Right atrium auricular region (tissue), 2 donors: ENCODE data around the gene STARD4. TPM values are rescaled to one million over a fixed set of nuclear protein-coding genes. Genes with fewer than 3 reads are reported as not detected.

Experiments
- DNase-seq: peaks from one replicate; pipeline ENCODE4 v3.0.0-alpha.2; 2019; ENCODE audit warnings: low spot score
- H3K27ac ChIP-seq, 2 donors: fragments of 200-600 bp; sonication (generic); 1 replicate in 1 of 2; 2 replicates in 1 of 2; pipeline ENCODE4 v1.5.1; 2016 to 2019
- H3K27me3 ChIP-seq, 2 donors: fragments of 200-600 bp; sonication (generic); one replicate each; pipeline versions ENCODE4 v1.5.1 to v1.6.0; 2017 to 2019
- H3K36me3 ChIP-seq: fragments of 200-600 bp; sonication (generic); one replicate; pipeline ENCODE4 v1.5.1; 2016
- H3K4me1 ChIP-seq, 2 donors: fragments of 200-600 bp; sonication (generic); one replicate each; pipeline versions ENCODE4 v1.5.1 to v1.6.0; 2017 to 2019
- H3K4me3 ChIP-seq, 2 donors: fragments of 200-600 bp; sonication (generic); 1 replicate in 1 of 2; 2 replicates in 1 of 2; pipeline ENCODE4 v1.5.1; 2017 to 2019; ENCODE audit warnings: mild to moderate bottlenecking in 1 of 2, moderate library complexity in 1 of 2
- H3K9me3 ChIP-seq, 2 donors: fragments of 200-600 bp; sonication (generic); one replicate each; pipeline ENCODE4 v1.5.1; 2019
- total RNA-seq, 2 donors: library from RNA; depleted of rRNA; stranded (reverse); fragments of >200 nt; gene quantifications; one replicate each; pipeline ENCODE4 v1.1.0, GENCODE V29; 2016
- TF ChIP-seq, protein P1 (sequence below), 2 donors: fragments of 200-600 bp; sonication (generic); IDR thresholded peaks; one replicate each; pipeline ENCODE4 v1.5.1; 2019; ENCODE audit warnings: antibody characterized with exemption in 2 of 2

Gene STARD4
- total RNA-seq, 2 donors from 2014 or later, result 11.8 to 16.4 TPM

GRCh38 chr5:111555760-111556159 is 43.4 kb upstream of the STARD4 start:
- H3K27me3 ChIP-seq, result no peaks in the 10 kb centered on the region
- TF ChIP-seq, protein P1, sequence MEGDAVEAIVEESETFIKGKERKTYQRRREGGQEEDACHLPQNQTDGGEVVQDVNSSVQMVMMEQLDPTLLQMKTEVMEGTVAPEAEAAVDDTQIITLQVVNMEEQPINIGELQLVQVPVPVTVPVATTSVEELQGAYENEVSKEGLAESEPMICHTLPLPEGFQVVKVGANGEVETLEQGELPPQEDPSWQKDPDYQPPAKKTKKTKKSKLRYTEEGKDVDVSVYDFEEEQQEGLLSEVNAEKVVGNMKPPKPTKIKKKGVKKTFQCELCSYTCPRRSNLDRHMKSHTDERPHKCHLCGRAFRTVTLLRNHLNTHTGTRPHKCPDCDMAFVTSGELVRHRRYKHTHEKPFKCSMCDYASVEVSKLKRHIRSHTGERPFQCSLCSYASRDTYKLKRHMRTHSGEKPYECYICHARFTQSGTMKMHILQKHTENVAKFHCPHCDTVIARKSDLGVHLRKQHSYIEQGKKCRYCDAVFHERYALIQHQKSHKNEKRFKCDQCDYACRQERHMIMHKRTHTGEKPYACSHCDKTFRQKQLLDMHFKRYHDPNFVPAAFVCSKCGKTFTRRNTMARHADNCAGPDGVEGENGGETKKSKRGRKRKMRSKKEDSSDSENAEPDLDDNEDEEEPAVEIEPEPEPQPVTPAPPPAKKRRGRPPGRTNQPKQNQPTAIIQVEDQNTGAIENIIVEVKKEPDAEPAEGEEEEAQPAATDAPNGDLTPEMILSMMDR (IDR thresholded peaks at IDR 0.05), result no peak
- no peak overlapping the region for H3K4me3 ChIP-seq
- peaks cover 0 to 12% of the 10 kb centered on the region in 2 donors for H3K9me3 ChIP-seq
- H3K27ac ChIP-seq, result no peak overlapping the region
- H3K36me3 ChIP-seq, result no peaks in the 10 kb centered on the region
- no peak for DNase-seq
- peaks cover 0 to 17% of the 10 kb centered on the region in 2 donors for H3K4me1 ChIP-seq

DNA sequence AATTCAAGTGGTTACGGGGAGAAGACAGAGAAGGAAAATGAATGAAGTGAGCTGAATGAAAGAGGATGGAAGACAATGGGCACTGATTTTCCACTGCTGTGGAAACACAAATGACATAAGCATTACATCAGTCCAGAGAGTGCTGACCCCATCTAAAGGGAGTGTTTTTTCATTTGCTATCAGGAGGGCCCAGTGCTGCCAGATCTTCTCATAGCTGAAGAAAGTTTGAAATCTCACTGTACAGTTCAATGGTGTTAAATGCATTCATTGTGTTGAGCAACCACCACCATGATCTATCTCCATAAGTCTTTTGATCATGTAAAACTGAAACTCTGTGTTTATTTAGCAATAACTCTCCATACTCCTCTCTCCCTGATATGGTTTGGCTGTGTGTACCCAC is 41.5 kb upstream of the STARD4 start:
- Histone ChIP-seq H3K4me3 (no peak overlapping the region), H3K9me3 (no peaks in the 10 kb centered on the region), H3K4me1 (peaks cover 0 to 26% of the 10 kb centered on the region in 2 donors), H3K36me3 (no peaks in the 10 kb centered on the region), H3K27me3 (no peaks in the 10 kb centered on the region), H3K27ac (no peak overlapping the region)
- TF ChIP-seq, protein P1 (IDR thresholded peaks at IDR 0.05), result no peak
- DNase-seq, result no peak

DNA sequence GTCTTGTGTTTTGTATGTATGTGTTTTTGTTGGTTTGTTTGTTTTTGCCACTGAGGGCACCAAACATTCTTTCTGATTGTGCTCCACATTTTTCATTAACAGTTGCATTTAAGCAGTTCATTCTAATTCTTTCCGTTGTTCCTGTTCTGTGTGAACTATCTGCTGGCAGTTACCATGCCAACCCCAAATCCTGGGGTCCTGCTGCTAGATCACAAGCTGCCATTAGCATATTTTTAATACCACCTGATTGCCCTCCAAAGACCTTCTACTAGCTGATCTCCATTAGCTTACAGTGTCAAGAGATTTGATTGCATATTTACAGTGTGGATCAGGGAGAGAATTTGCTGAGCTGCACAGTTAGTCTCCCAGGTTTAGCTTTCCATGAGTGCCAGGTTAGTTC is 40.6 kb upstream of the STARD4 start:
- Histone ChIP-seq H3K4me3 (no peak overlapping the region), H3K27me3 (no peaks in the 10 kb centered on the region), H3K9me3 (no peaks in the 10 kb centered on the region), H3K27ac (no peak overlapping the region), H3K4me1 (peaks cover 0 to 29% of the 10 kb centered on the region in 2 donors), H3K36me3 (no peaks in the 10 kb centered on the region)
- no peak for DNase-seq
- TF ChIP-seq, protein P1 (IDR thresholded peaks at IDR 0.05), result no peak

DNA sequence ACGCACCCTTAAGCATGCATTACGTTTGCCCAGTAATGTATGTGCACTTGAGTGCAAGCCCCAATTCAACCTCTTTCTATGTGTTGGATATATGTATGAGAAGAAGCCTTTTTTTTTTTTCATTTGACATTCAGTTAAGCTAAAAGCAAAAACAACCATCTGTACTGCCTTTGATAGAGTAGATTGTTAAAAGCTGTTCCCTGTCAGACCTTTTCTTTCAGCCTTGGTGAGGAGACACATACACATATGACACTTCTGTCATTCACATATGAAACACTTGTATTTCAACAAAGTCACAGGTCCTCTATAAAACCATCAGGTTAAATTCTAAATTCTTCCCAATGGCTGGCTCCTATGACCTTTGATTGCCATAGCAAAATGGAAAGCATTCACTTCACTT is 40.2 kb upstream of the STARD4 start:
- DNase-seq, result no peak
- Histone ChIP-seq H3K9me3 (no peaks in the 10 kb centered on the region), H3K4me1 (peaks cover 0 to 29% of the 10 kb centered on the region in 2 donors), H3K27me3 (no peaks in the 10 kb centered on the region), H3K4me3 (no peak overlapping the region), H3K36me3 (no peaks in the 10 kb centered on the region), H3K27ac (no peak overlapping the region)
- TF ChIP-seq, protein P1 (IDR thresholded peaks at IDR 0.05), result no peak

DNA sequence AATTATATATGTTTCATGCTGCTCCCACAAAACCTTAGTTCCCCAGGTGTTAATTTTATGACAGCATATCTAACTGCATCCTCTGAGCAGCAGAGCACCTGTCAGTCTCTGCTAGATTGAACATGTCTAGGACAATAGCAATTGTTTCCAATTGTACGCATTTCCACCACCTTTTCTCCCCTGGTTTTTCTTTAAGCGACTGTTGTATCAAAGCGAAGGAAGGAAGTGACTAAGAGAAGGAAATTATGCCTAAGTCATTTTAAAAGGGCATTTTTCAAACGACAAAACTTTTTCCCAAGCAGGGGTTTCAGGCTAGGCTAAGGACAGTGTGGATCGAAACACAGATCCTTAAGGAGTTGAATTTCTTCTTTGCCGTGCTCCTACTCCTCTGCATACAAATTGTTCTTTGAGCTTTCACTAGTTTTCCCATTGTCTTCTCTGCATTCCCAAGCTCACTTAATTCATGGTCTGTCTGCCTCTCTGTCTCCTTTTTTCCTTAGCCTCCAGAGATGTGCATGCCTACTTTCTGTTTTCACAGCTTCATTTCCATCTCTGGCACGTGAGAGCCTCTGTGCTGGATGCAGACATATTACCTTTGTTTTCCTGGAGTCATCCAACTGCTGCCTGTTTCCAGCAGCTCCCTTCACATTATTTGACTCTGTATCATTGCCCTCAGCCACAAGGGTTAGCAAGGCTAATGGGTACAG is 39.4 kb upstream of the STARD4 start:
- Histone ChIP-seq H3K27ac (peak overlapping the region; percentile 41 to 46), H3K9me3 (no peaks in the 10 kb centered on the region), H3K4me3 (no peak overlapping the region), H3K36me3 (no peaks in the 10 kb centered on the region), H3K4me1 (peaks cover 0 to 29% of the 10 kb centered on the region in 2 donors), H3K27me3 (no peaks in the 10 kb centered on the region)
- TF ChIP-seq, protein P1 (IDR thresholded peaks at IDR 0.05), result no peak
- no peak for DNase-seq

DNA sequence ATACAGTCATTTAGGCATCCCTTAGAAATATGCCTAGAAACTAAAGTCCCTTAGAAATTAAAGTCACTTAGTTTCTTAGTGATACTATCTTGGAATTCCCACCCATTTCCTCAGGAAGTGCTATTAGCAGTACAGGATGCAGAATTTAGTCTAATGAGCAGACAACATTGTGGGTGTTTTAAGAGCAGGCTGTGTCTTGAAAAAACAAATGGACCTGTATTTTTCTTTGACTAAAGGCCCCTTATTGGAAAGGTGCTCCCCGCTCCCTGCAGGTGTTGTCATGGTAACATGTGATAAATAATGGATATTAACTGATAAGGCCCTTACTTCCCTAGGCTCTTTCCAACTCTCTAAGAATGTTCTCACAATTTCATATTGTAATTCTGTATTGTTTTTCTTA is 38.8 kb upstream of the STARD4 start:
- no peak for DNase-seq
- Histone ChIP-seq H3K4me1 (peaks cover 0 to 29% of the 10 kb centered on the region in 2 donors), H3K27me3 (no peaks in the 10 kb centered on the region), H3K9me3 (no peaks in the 10 kb centered on the region), H3K36me3 (no peaks in the 10 kb centered on the region), H3K4me3 (no peak overlapping the region), H3K27ac (peak overlapping the region; percentile 42 to 46)
- TF ChIP-seq, protein P1 (IDR thresholded peaks at IDR 0.05), result no peak
